ENCODE measurements around the gene PTGFRN. TPM values are rescaled to one million over a fixed set of nuclear protein-coding genes. Genes with fewer than 3 reads are reported as not detected.
"Not testable (repeated sequence)": the region's sequence is repeated elsewhere in the genome, so short reads cannot be mapped to it uniquely, and the experiment has no call there.

The PTGFRN gene
- total RNA-seq, 2 experiments from 2014 or later: 1.8 to 2.8 TPM

DNA sequence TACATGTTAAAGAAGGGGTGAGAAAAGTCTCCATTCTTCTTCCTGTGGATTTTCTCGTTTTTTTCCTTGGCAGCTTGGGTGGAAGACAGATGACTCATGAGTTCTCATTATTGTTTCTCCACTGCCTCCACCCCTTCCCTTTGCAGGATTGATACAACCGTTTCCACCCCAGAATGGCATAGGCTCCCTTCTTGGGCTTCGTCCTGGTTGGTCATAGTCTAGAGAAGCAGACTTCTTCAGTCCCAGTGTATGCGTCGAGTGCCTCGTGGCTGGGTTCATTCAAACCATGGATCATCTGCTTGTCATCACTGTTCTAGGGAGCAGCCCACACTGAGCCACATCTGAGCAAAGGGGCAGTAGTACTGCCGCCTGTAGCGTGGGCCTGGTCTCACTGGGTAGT, 13.7 kb downstream of the PTGFRN start:
- POLR2A ChIA-PET: no interaction called here
- no peak for DNase-seq
- H3K27me3 Mint-ChIP-seq: no peaks in the 10 kb centered on the region
- H3K4me3 Mint-ChIP-seq: no peak overlapping the region
- H3K9me3 Mint-ChIP-seq: no peaks in the 10 kb centered on the region
- CTCF ChIA-PET: no interaction called here
- no peaks in the 10 kb centered on the region for H3K36me3 Mint-ChIP-seq (ENCODE audit: low read depth)
- H3K27ac Mint-ChIP-seq: no peak overlapping the region
- peaks cover 3% of the 10 kb centered on the region for H3K4me1 Mint-ChIP-seq

DNA sequence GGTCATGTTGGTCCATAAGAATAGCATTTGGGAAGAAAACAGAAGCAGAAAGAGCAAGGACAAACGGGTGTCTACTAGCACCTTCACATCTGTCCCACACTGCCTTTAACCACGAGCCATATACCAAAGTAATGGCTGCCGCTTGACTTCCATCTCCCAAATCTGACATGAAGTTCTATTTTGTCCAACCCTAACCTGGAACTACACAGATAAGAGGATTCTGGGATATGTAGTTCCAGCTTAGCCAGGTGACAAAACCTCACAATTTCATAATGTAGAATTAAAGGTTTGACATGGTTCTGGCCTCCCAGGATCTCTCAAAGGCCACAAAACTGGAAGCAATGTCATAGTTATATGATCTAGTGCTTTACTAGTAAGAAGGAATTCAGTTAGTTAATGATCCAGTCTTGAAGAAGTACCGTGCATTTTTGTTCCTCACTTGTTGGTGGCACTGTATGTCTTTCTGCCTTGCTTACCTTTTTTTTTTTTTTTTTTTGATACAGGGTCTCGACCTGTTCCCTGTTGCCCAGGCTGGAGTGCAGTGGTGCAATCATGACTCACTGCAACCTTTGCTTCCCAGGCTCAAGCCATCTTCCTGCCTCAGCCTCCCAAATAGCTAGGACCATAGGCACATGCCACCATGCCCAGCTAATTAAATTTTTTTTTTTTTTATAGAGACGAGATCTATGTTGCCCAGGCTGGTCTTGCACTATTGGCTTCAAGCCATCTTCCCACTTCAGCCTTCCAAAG, 17.5 kb downstream of the PTGFRN start:
- H3K27me3 Mint-ChIP-seq: no peaks in the 10 kb centered on the region
- no peak for DNase-seq
- POLR2A ChIA-PET: no interaction called here
- H3K36me3 Mint-ChIP-seq (ENCODE audit: low read depth): no peaks in the 10 kb centered on the region
- CTCF ChIA-PET: no interaction called here
- no peak overlapping the region for H3K27ac Mint-ChIP-seq
- no peak overlapping the region for H3K4me3 Mint-ChIP-seq
- no peaks in the 10 kb centered on the region for H3K9me3 Mint-ChIP-seq
- H3K4me1 Mint-ChIP-seq: no peaks in the 10 kb centered on the region

DNA sequence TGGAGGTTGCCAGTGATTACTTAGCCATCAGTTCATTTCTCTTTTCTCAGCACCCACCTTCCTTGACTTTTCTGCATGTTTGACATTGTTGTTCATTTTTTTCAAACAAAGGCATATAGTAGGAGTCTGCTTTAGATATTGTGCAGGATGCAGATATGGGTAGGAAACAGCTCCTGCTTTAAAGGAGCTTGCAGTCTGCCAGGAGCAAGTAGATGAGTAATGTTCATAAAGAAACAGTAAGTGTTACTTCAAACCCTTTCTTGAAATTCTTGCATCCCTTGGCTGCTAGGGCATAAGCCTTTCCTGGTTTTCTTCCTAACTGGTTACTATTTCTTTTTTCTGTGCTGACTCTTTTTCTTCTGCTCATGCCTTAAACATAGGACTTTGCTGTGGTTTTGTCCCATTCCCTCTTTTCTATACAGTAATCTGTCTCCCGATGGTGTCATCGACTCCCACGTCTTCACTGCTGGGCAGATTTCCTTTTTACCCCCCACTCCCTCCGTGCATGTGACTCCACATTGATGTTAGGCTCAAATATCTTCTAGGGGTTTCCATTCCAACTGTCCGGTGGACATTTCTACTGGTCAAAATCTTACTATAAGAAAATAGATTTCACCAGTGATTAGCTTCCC, 20.4 kb downstream of the PTGFRN start:
- Mint-ChIP-seq H3K36me3 (ENCODE audit: low read depth) (no peaks in the 10 kb centered on the region), H3K4me1 (peaks cover 23% of the 10 kb centered on the region), H3K4me3 (no peak overlapping the region), H3K27ac (no peak overlapping the region), H3K9me3 (no peaks in the 10 kb centered on the region), H3K27me3 (no peaks in the 10 kb centered on the region)
- no peak for DNase-seq
- POLR2A ChIA-PET: interaction anchor here (0.6 kb wide), 1 partner anchor 56 kb away, joined by 3 read pairs; no protein-coding TSS in a partner anchor
- CTCF ChIA-PET: no interaction called here

DNA sequence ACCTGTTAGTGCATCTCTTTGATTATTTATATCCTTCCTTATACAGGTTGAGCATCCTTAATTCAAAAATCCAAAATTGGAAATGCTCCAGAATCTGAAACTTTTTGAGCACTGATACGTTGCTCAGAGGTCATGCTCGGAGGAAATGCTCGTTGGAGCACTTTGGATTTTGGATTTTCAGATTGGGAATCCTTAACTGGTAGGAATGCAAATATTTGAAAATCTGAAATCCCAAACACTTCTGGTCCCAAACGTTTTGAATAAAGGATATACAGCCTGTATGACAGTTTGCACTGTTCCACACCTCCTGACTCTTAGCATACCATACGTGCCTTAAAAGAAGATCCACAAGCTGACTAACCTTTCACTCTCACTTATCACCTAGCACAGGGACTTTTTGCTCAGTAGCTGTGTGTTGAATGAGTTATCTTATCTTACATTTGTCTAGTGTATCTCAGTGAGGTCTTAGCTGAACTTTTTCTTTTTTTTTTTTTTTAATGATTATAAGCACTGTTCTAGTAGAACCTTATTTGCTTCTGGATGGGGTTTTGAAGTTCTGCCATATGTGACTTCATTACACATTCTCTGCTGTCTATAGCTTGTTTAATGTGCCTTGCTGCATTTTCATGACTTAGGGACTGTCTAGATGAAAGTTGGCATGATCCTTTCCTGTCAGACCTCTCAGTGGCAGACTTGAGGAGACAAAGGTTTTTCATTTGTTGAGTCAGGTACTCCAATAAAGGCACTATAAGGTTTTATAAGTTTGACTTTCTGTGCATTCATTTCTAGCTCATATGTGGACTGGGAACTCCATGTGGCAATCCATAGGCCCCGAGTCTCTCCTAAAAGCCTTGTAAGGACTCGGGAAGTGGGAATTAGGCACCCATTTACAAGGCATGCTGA, 21.6 kb downstream of the PTGFRN start:
- CTCF ChIA-PET: interaction anchor here (1.1 kb wide), 1 partner anchor 206 kb away, joined by 4 read pairs; no protein-coding TSS in a partner anchor
- Mint-ChIP-seq H3K36me3 (ENCODE audit: low read depth) (no peaks in the 10 kb centered on the region), H3K27me3 (no peaks in the 10 kb centered on the region), H3K4me1 (peaks cover 24% of the 10 kb centered on the region), H3K27ac (no peak overlapping the region), H3K4me3 (no peak overlapping the region), H3K9me3 (no peaks in the 10 kb centered on the region)
- no peak for DNase-seq
- POLR2A ChIA-PET: interaction anchor here (1.1 to 1.2 kb wide), 2 partner anchors 129 to 191 kb away, joined by 3 to 5 read pairs; partner anchors contain the start of gene TTF2

DNA sequence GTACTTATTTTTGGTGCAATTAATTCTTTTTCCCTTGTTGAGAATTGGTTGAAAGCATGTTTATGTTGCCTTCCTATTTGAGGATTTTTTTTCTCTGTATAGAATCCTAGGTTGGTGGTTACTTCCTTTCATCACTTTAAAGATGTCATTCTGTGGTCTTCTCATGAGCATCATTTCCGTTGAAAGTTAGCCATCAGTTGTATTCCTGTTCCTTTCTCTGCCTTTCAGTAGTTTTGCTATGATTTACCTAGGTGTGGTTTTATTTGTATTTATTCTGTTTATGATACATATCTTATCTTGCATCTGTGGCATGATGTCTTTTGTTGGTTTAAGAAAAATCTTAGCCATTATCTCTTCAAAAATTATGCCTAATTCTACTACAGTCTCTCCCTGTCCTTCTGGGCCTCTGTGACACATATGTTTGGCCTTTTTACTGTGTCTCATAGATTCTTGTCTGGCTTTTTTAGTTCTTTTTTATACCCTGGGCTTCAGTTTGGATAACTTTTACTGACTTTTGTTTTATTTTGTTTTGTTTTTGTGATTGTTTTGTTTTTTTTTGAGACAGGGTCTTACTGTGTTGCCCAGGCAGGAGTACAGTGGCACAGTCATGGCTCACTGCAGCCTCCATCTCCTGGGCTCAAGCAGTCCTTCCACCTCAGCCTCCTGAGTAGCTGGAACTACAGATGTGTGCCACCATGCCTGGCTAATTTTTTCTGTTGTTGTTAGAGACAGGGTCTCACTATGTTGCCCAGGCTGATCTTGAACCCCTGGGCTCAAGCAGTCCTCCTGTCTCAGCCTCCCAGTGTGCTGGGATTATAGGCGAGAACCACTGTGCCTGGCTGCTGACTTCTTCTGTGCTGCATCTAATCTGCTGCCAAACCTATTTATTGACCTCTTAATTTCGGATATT, 24.1 kb downstream of the PTGFRN start:
- Mint-ChIP-seq H3K4me1 (peaks cover 24% of the 10 kb centered on the region), H3K36me3 (ENCODE audit: low read depth) (no peaks in the 10 kb centered on the region), H3K4me3 (no peak overlapping the region), H3K9me3 (no peaks in the 10 kb centered on the region), H3K27me3 (no peaks in the 10 kb centered on the region), H3K27ac (peak overlapping the region; percentile 9)
- ChIA-PET CTCF (interaction anchor here (0.7 to 2.3 kb wide), 20 partner anchors 8 to 359 kb away, joined by 3 to 24 read pairs (median 5); no protein-coding TSS in a partner anchor), POLR2A (interaction anchor here (0.9 to 1.4 kb wide), 2 partner anchors 165 to 196 kb away, joined by 3 to 7 read pairs; no protein-coding TSS in a partner anchor)
- DNase-seq: no peak

DNA sequence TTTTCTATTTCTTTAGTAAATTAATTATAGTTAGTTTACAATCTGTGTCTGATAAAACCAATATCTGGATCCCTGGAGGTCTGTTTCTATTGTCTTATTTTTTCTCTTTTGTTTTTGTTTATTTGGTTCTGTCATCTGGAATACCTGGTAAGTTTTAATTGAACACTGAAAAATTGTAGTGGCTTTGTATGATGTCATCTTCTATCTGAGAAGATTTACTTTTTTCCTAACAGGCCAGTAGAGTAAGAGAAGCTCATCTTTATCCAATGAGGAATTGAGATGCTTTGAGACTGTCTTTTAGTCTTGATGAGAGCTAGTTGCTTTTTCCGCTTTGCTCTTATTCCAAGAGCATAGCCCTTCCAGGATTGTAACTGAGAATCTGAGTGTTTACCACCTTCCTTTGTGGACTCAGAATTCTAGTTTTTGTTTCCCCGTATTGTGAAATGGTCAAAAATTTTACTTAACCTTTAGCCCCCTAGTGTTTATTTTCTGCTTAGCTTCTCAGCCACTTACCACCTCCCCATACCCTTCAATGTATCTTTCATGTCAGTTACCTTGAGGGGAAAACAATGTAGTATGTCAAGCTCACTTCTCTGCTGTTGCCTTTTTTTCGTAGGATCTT, 25.0 kb downstream of the PTGFRN start:
- ChIA-PET POLR2A (interaction anchor here (0.9 to 1.4 kb wide), 3 partner anchors 117 to 197 kb away, joined by 3 to 7 read pairs (median 3); no protein-coding TSS in a partner anchor), CTCF (interaction anchor here (0.6 to 2.3 kb wide), 26 partner anchors 9 to 365 kb away, joined by 3 to 24 read pairs (median 5); no protein-coding TSS in a partner anchor)
- Mint-ChIP-seq H3K4me3 (no peak overlapping the region), H3K4me1 (peaks cover 24% of the 10 kb centered on the region), H3K36me3 (ENCODE audit: low read depth) (no peaks in the 10 kb centered on the region), H3K9me3 (no peaks in the 10 kb centered on the region), H3K27me3 (no peaks in the 10 kb centered on the region), H3K27ac (peak overlapping the region; percentile 17)
- no peak for DNase-seq

DNA sequence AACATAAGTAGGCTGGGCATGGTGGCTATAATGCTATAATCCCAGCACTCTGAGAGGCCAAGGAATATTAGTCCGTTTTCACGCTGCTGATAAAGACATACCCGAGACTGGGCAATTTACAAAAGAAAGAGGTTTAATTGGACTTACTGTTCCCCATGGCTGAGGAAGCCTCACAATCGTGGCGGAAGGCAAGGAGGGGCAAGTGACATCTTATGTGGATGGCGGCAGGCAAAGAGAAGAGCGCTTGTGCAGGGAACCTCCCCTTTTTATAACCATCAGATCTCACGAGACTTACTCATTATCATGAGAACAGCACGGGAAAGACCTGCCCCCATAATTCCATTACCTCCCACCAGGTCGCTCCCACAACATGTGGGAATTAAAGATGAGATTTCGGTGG, 28.5 kb downstream of the PTGFRN start:
- DNase-seq: no peak
- H3K4me3 Mint-ChIP-seq: no peak overlapping the region
- H3K27ac Mint-ChIP-seq: no peak overlapping the region
- H3K9me3 Mint-ChIP-seq: no peaks in the 10 kb centered on the region
- POLR2A ChIA-PET: no interaction called here
- no peaks in the 10 kb centered on the region for H3K27me3 Mint-ChIP-seq
- H3K36me3 Mint-ChIP-seq (ENCODE audit: low read depth): no peaks in the 10 kb centered on the region
- peaks cover 27% of the 10 kb centered on the region for H3K4me1 Mint-ChIP-seq
- CTCF ChIA-PET: no interaction called here

DNA sequence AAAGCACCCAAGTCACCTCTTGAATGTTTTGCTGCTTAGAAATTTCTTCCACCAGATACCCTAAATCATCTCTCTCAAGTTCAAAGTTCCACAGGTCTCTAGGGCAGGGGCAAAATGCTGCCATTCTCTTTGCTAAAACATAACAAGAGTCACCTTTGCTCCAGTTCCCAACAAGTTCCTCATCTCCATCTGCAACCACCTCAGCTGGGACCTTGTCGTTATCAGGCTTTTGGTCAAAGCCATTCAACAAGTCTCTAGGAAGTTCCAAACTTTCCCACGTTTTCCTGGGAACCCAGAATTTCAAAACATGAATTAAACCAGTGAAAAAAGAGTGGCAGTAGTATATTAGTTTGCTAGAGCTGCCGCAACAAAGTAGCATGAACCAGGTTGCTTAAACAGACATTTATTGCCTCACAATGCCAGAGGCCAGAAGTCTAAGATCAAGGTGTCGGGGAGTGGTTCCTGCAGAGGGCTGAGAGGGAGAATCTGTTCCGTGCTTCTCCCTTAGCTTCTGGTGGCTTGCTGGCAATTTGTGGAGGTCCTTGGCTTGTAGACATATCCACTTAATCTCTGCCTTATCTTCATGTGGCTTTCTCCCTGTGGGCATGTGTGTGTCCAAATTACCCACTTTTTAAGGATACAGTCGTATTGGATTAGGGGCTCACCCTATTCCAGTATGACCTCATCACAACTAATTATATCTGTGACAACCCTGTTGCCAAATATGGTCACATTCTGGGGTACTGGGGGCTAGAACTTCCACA, 30.2 kb downstream of the PTGFRN start:
- DNase-seq; H3K27me3 Mint-ChIP-seq; H3K9me3 Mint-ChIP-seq; H3K27ac Mint-ChIP-seq; POLR2A ChIA-PET; H3K36me3 Mint-ChIP-seq (ENCODE audit: low read depth); H3K4me3 Mint-ChIP-seq; CTCF ChIA-PET: not testable (repeated sequence)
- peaks cover 11% of the 10 kb centered on the region for H3K4me1 Mint-ChIP-seq

DNA sequence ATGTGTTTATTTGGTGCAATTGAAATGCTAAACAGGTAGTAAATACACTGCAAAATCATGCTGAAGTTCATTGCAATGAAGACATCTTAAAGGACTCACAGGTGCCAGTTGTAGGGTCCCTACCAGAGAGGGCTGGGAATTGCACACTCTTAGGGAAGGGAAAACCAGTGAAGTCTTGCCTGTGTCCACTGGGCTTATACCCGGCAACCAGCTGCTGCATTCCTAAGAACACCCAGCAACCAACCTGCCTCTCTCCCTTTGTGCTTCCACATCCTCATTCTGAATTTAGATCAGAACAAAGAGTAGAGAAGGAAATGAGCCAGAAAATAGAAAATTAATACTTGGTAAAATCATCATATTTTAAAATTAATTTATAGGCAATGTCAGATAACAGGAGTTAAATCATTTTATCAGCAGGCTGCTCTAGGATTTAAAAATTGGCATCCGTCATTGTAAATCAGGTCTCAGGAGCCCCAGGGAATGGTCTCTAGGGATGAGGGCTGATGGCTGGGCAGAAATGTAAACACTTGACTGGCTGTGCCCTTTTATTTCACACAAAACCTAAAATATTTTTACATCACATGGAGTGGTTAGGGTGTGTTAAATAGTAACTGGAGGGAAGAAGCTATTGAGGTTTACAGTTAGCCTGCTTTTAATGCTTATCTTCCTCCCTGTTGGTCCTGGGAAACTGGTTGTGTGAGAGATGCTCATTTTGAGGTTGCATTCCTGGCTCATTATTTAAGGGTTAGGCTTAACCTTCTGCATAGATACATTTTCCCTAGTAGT, 31.3 kb downstream of the PTGFRN start:
- ChIA-PET POLR2A (interaction anchor here (1.1 kb wide), 1 partner anchor 203 kb away, joined by 4 read pairs; no protein-coding TSS in a partner anchor), CTCF (no interaction called here)
- no peak for DNase-seq
- no peaks in the 10 kb centered on the region for H3K36me3 Mint-ChIP-seq (ENCODE audit: low read depth)
- H3K4me1 Mint-ChIP-seq: peaks cover 17% of the 10 kb centered on the region
- no peaks in the 10 kb centered on the region for H3K27me3 Mint-ChIP-seq
- H3K9me3 Mint-ChIP-seq: no peaks in the 10 kb centered on the region
- no peak overlapping the region for H3K27ac Mint-ChIP-seq
- no peak overlapping the region for H3K4me3 Mint-ChIP-seq

DNA sequence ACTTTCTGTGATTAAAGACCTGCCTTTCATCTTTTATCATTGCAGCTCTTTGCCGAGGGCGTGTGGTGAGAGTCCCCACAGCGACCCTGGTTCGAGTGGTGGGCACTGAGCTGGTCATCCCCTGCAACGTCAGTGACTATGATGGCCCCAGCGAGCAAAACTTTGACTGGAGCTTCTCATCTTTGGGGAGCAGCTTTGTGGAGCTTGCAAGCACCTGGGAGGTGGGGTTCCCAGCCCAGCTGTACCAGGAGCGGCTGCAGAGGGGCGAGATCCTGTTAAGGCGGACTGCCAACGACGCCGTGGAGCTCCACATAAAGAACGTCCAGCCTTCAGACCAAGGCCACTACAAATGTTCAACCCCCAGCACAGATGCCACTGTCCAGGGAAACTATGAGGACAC, 32.0 kb downstream of the PTGFRN start:
- ChIA-PET POLR2A (interaction anchor here (1.1 kb wide), 1 partner anchor 203 kb away, joined by 4 read pairs; no protein-coding TSS in a partner anchor), CTCF (no interaction called here)
- no peak overlapping the region for H3K4me3 Mint-ChIP-seq
- H3K36me3 Mint-ChIP-seq (ENCODE audit: low read depth): no peaks in the 10 kb centered on the region
- peaks cover 18% of the 10 kb centered on the region for H3K4me1 Mint-ChIP-seq
- H3K27ac Mint-ChIP-seq: no peak overlapping the region
- no peak for DNase-seq
- H3K27me3 Mint-ChIP-seq: no peaks in the 10 kb centered on the region
- H3K9me3 Mint-ChIP-seq: no peaks in the 10 kb centered on the region

DNA sequence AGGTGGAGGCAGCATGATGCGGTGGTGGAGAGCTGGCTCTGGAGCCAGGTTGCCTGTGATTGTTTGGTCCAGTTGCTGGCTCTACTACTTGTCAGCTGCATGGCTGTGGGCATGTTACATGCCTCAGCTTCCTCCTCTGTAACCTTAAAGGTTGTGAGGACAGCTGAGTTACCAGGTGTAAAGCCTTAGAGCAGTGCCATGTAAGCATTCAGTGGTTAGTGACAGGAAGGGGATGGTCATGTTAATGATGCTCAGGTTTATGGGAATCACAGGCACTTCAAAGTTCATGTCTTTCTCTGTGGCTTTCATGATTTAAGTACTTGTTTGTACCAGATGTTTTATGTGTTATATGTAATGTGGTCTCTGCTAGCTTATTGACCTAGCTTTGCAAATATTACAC, 32.6 kb downstream of the PTGFRN start:
- Mint-ChIP-seq H3K4me1 (peaks cover 18% of the 10 kb centered on the region), H3K9me3 (no peaks in the 10 kb centered on the region), H3K36me3 (ENCODE audit: low read depth) (no peaks in the 10 kb centered on the region), H3K27me3 (no peaks in the 10 kb centered on the region), H3K27ac (no peak overlapping the region), H3K4me3 (no peak overlapping the region)
- CTCF ChIA-PET: no interaction called here
- POLR2A ChIA-PET: interaction anchor here (1.1 kb wide), 1 partner anchor 204 kb away, joined by 4 read pairs; no protein-coding TSS in a partner anchor
- DNase-seq: no peak
